GM19455 (cell line): ENCODE results near the gene GOLGA6A.
"Not testable (repeated sequence)": the region's sequence is repeated elsewhere in the genome, so short reads cannot be mapped to it uniquely, and the experiment has no call there.

Experiments used
- ATAC-seq: cut with Tn5 transposase; IDR thresholded peaks from one replicate; pipeline ENCODE4 v1.9.1; 2021; ENCODE audit not compliant: unreplicated experiment

Gene GOLGA6A

GRCh38 chr15:74082450-74082849 lies at the start of gene GOLGA6A:
GOLGA6A (minus strand) TSS chr15:74082550; CDS start chr15:74082509, 41 bp downstream.
- not testable (repeated sequence) for ATAC-seq

- ATAC-seq, result no peak
These were observed 49.5 kb upstream of the GOLGA6A start for GRCh38 chr15:74131628-74132413.

- ATAC-seq, result no peak
These were observed 48.7 kb upstream of the GOLGA6A start for GRCh38 chr15:74130849-74131627.

GRCh38 chr15:74130155-74130848 lies 48.0 kb upstream of the GOLGA6A start, which contains the start of gene ISLR2:
ISLR2 (plus strand) TSS chr15:74130586; CDS start chr15:74132755, 2,169 bp downstream.
- no peak for ATAC-seq

- no peak for ATAC-seq
These were observed 47.3 kb upstream of the GOLGA6A start for GRCh38 chr15:74129586-74130154.

- ATAC-seq, result no peak
These were observed 46.6 kb upstream of the GOLGA6A start for GRCh38 chr15:74128785-74129585.

GRCh38 chr15:74127954-74128784 lies 45.8 kb upstream of the GOLGA6A start:
- ATAC-seq, result no peak

- no peak for ATAC-seq
These were observed 45.1 kb upstream of the GOLGA6A start for GRCh38 chr15:74127255-74127953.

- ATAC-seq, result no peak
These were observed 42.4 kb upstream of the GOLGA6A start for GRCh38 chr15:74124759-74125158.

- ATAC-seq, result no peak
These were observed 41.8 kb upstream of the GOLGA6A start for GRCh38 chr15:74124196-74124595.

- ATAC-seq, result no peak
These were observed 41.3 kb upstream of the GOLGA6A start for GRCh38 chr15:74123658-74124057.

GRCh38 chr15:74123131-74123429 lies 40.7 kb upstream of the GOLGA6A start:
- no peak for ATAC-seq

GRCh38 chr15:74122403-74123130 lies 40.2 kb upstream of the GOLGA6A start:
- no peak for ATAC-seq

- no peak for ATAC-seq
These were observed 39.5 kb upstream of the GOLGA6A start for GRCh38 chr15:74121858-74122257.

- ATAC-seq, result no peak
These were observed 38.7 kb upstream of the GOLGA6A start for GRCh38 chr15:74121039-74121438.

GRCh38 chr15:74120426-74120825 lies 38.1 kb upstream of the GOLGA6A start:
- ATAC-seq, result no peak

- ATAC-seq, result no peak
These were observed 27.4 kb upstream of the GOLGA6A start for GRCh38 chr15:74109713-74110112.

GRCh38 chr15:74108611-74109010 lies 26.3 kb upstream of the GOLGA6A start:
- ATAC-seq, result not testable (repeated sequence)
